ENCODE measurements around the gene BRD7. TPM values are rescaled to one million over a fixed set of nuclear protein-coding genes. Genes with fewer than 3 reads are reported as not detected.

Gene BRD7
- total RNA-seq, 4 donors from 2014 or later, result 41.4 to 56.0 (median 46.8) TPM

DNA sequence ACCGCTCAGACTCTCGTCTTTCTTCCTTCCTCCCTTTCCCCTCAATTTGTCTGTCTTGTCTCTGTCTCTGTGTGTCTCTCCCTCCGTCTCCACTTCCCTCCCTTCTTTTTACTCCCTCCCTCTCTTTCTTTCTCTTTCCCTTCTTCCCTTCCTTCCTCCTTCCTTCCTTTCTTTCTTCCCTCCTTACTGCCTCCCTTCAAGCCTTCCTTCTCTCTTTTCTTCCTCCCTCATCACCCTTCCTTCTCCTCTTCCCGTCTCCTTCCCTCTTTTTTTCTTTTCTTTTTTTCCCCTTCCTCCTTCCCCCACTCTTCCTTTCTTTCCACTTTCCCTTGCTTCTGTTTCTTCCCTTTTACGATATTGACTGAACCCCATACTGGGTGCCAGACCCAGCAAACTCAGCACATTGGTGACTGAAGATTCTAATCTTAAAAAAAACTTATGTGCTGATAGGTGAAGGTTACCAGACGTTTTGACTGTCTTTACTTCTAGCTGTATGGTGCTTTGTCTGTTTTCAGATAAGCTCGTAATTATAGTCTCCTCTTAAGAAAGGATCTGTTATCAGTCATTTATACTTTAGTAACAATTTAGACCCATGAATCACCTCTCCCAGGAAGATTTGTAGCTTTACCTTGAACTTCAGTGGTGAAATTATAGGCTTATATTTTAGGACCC is 481 bp upstream of the BRD7 start:
- H3K36me3 ChIP-seq, result peaks cover 2% of the 10 kb centered on the region in 2 donors
- TF ChIP-seq, protein P1, sequence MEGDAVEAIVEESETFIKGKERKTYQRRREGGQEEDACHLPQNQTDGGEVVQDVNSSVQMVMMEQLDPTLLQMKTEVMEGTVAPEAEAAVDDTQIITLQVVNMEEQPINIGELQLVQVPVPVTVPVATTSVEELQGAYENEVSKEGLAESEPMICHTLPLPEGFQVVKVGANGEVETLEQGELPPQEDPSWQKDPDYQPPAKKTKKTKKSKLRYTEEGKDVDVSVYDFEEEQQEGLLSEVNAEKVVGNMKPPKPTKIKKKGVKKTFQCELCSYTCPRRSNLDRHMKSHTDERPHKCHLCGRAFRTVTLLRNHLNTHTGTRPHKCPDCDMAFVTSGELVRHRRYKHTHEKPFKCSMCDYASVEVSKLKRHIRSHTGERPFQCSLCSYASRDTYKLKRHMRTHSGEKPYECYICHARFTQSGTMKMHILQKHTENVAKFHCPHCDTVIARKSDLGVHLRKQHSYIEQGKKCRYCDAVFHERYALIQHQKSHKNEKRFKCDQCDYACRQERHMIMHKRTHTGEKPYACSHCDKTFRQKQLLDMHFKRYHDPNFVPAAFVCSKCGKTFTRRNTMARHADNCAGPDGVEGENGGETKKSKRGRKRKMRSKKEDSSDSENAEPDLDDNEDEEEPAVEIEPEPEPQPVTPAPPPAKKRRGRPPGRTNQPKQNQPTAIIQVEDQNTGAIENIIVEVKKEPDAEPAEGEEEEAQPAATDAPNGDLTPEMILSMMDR (IDR thresholded peaks at IDR 0.05), result peak in 1 of 6 experiments; percentile 21
- no peak for TF ChIP-seq POLR2A (IDR thresholded peaks at IDR 0.05)
- intact Hi-C loops (cut with DNase I), result no loop called here
- H3K27me3 ChIP-seq, result no peaks in the 10 kb centered on the region
- peak overlapping the region in 1 of 3 donors; percentile 26 for H3K4me3 ChIP-seq (replicated peaks in 1 of 3)
- no peak for DNase-seq
- no peak overlapping the region for H3K27ac ChIP-seq
- H3K4me1 ChIP-seq, result peaks cover 21 to 23% of the 10 kb centered on the region in 2 donors
- WGBS, 2 donors, result 25 to 27% methylated on average over 7 of the region's 7 CpGs
- no peaks in the 10 kb centered on the region for H3K9me3 ChIP-seq

DNA sequence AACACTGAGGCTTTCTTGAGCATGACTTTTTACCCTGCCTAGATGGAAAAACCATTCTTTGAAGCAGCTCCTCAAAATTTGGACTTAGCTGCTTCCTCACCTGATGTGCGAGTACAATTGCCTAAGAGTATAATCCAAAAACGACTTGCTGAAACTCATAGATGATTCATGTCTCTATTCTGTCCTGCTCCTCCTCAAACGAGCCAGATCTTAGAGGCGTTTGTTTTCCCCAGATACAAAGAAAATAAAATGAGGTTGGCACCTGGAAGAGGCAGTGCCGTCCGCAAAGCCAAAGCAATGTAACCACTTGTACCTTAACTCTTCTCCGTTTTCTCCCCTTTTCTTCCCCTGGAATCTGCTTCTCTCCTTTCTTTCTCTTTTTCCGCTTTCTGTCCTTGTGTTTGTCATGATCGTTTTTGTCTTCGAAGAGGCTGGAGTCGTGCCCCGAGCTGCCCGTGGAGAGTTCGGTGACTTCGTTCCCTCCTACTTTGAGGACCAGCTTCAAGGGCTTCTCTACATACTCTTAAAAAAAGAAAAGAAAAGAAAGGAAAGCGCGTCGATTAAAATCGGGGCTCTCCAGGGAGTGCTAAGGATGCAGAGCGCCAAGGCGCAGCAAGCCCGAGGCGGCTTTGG is 895 bp downstream of the BRD7 start:
- TF ChIP-seq, protein P1 (IDR thresholded peaks at IDR 0.05), result no peak
- WGBS, 2 donors, result 4% methylated on average over 23 of the region's 23 CpGs
- peak overlapping the region in 2 of 3 donors; percentile 55 to 65 for H3K27ac ChIP-seq
- H3K27me3 ChIP-seq, result no peaks in the 10 kb centered on the region
- peak in 1 of 2 donors; percentile 10 for DNase-seq
- peaks cover 21 to 23% of the 10 kb centered on the region in 2 donors for H3K4me1 ChIP-seq
- peak overlapping the region; percentile 78 to 95 (median 91) for H3K4me3 ChIP-seq (replicated peaks in 1 of 3)
- H3K9me3 ChIP-seq, result no peaks in the 10 kb centered on the region
- intact Hi-C loops (cut with DNase I), result no loop called here
- peaks cover 9 to 14% of the 10 kb centered on the region in 2 donors for H3K36me3 ChIP-seq

DNA sequence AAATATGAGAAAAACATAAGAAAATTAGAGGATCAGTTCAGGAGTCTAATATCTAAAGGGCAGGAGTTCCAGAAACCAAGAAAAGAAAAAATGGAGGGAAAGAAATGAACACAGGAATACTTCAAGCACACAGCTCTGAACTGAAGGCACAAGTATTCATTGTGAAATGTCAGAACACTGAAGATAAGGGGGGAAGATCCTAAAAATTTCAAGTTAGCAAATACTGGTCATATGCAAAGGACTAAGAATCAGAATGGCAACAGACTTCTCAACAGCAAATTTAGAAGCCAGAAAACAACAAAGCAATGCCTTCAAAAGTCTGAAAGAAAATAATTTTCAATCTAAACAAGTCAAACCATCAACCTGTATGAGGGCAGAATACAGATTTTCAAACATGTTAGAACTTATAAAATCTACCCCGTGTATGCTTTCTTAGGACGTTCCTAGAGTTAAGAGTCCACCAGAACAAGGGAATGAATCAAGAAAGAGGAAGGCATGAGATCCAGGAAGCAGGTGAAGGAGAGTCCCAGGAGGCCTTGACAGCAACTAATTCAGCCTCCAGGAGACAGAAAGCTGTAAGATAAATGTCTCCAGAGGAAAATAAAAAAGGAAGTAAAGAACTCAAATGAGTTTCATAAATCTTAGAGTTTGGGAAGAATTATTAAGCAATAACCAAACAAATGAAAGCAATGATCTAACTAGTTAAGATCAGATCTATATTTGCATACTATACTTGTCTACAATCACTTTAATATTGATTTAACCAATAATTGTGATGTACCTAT is 2.8 kb downstream of the BRD7 start:
- TF ChIP-seq, protein P1 (IDR thresholded peaks at IDR 0.05), result no peak
- no peak for TF ChIP-seq POLR2A (IDR thresholded peaks at IDR 0.05)

DNA sequence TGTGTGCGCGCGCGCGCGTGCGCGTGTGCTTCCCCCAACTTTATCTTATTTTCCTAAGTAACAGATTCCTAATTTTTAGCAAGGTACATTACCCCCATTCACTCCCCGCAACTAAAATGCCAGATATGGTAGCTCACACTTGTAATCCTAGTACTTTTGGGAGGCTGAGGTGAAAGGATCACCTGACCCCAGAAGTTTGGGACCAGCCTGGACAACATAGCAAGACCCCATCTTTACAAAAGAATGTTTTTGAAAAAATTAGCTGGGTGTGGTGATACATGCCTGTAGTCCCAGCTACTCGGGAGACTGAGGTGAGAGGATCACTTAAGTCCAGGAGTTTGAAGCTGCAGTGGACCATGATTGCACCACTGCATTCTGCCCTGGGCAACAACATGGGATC is 5.1 kb downstream of the BRD7 start:
- H3K4me1 ChIP-seq, result peaks cover 21 to 26% of the 10 kb centered on the region in 2 donors
- TF ChIP-seq, protein P1 (IDR thresholded peaks at IDR 0.05), result no peak
- no peak for TF ChIP-seq POLR2A (IDR thresholded peaks at IDR 0.05)
- no peak overlapping the region for H3K4me3 ChIP-seq (replicated peaks in 1 of 3)
- H3K27me3 ChIP-seq, result no peaks in the 10 kb centered on the region
- no peak overlapping the region for H3K27ac ChIP-seq
- H3K36me3 ChIP-seq, result peaks cover 14 to 15% of the 10 kb centered on the region in 2 donors
- WGBS, 2 donors, result 85 to 93% methylated on average over 10 of the region's 10 CpGs
- intact Hi-C loops (cut with DNase I), result loop anchor here (5.0 kb wide), 1 partner anchor 336 kb away; the partner anchor contains the start of gene CNEP1R1
- H3K9me3 ChIP-seq, result no peaks in the 10 kb centered on the region
- DNase-seq, result no peak

More for the DNA sequence above, 2.8 kb downstream of the BRD7 start:
- Histone ChIP-seq H3K36me3 (peaks cover 14 to 15% of the 10 kb centered on the region in 2 donors), H3K27me3 (no peaks in the 10 kb centered on the region), H3K4me1 (peaks cover 21 to 23% of the 10 kb centered on the region in 2 donors), H3K4me3 (replicated peaks in 1 of 3) (no peak overlapping the region), H3K27ac (no peak overlapping the region), H3K9me3 (no peaks in the 10 kb centered on the region)
- WGBS, 2 donors, result 69 to 78% methylated on average over 2 of the region's 2 CpGs
- intact Hi-C loops (cut with DNase I), result no loop called here
- DNase-seq, result no peak
